Gastroesophageal sphincter (tissue), 3 donors: ENCODE measurements around the gene CCDC127.

ENCODE experiments used
- CTCF ChIP-seq, 4 experiments: fragments of 200-600 bp in 2 of 4; fragments of 450-650 bp in 2 of 4; sonication (generic) in 1 of 4; IDR thresholded peaks; one replicate each; pipeline ENCODE4 v1.5.1; 2017 to 2019; ENCODE audit warnings: antibody characterized with exemption in 4 of 4, mild to moderate bottlenecking in 2 of 4, moderate library complexity in 2 of 4
- POLR2A ChIP-seq, 2 donors: fragments of 450-650 bp; IDR thresholded peaks; one replicate each; pipeline ENCODE4 v1.6.1; 2017; ENCODE audit warnings: antibody characterized with exemption in 2 of 2, mild to moderate bottlenecking in 2 of 2, moderate library complexity in 1 of 2

- TF ChIP-seq CTCF (IDR thresholded peaks at IDR 0.05) (no peak), POLR2A (IDR thresholded peaks at IDR 0.05) (no peak)
Measured at GRCh38 chr5:153256-153655, 64.7 kb downstream of the CCDC127 start.
